Epidermal melanocyte (primary cell): Measurements from ENCODE around the gene CLDN4.

ENCODE experiments used
- DNase-seq: peaks from one replicate; pipeline ENCODE4 v3.0.0; 2011; ENCODE audit warnings: low spot score; ENCODE audit not compliant: insufficient read length

The CLDN4 gene

DNA sequence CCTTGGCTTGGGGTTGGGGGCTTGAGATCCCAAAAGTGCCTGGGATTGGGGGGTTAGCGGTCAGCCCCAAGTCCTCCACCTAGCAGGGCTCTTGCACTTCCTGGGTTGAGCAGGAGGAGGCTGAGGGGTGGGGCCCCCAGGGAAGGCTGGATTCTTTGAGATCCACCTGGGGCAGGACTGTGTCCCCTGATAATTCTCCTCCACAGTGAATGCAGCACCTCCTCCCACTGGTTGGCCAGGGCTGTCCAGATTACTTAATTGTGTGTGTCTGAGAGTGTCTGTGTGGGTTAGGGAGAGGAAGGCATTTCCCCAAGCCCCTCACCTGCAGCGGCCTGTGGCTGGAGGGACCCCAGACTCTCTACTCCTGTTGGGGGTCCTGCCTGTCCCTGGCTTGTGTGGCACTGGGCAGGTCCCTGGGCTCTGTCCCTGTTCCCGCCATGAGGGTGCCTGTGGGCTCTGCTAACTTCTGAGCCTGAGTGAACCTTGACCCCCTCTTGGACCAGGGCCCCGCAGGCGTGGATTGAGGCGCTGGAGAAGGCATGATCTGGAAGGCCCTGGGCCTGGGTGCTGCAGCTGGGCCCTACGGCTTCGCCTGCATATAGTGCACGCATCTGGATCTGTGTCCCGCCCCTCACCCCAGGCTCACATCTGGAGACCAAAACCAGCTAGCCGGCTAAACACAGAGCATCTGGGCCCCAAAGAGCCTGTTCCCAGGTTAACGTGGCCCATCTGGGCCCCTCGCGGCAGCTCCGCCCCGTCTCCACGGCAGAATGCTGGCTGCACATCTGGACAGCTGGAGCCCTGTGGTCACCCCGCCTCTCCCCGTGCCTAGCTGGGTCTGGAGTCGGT lies 40.6 kb downstream of the CLDN4 start:
- DNase-seq, result peak; percentile 17

DNA sequence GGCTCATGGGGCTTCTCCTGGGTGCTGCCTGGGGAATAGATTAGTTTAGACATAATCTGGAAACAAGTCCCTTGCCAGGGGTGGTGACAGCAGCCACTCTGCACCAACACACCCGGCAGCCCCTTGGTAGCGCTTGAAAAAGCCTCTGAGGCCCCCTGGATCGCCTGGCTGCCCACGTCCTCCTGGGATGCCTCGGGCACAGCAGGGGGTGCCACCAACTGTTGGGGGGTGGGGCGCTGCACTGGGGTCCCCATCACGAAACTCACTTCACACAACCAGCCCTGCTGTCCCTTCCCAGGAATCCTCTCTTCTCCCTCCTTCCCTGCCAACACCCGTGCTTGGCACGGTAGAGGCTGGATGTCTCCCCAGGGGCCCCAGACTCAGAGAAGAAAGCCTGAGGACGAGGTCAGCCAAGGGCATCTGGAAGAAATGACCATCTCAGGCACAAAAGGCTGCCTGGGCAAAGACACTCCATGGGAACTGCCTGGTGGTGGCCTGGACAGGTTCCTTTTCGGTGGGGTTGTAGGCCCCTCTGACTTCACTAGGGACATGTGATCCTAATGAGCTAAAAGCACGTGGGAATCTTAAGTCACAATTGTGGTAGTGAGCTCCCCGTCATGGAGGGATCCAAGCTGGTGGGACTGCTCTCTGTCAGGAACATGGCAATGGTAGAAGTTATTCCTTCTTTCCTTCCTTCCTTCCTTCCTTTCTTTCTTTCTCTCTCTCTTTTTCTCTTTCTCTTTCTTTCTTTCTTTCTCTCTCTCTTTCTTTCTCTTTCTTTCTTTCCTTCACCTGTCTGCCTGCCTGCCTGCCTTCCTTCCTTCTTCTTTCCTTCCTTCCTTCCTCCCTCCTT lies 41.5 kb downstream of the CLDN4 start:
- DNase-seq, result peak; percentile 12

DNA sequence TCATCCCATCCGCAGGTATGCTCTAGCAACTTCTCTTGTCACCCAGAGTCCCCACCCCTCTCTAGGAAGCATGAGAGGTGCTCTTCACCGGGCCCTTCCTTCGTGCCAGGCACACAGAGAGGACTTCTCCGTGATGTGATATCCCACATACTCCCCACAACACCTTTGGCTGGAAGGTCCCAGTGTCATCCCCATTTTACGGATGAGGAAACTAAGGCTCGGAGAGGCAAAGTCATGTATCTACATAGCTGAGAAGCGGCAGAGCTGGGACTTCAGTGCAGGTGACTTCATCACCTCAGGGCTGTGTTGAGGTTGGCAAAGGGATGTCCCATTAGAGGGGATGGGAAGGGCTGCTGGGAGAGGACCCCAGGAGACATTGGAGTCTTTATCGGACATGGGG lies 45.6 kb downstream of the CLDN4 start:
- no peak for DNase-seq

DNA sequence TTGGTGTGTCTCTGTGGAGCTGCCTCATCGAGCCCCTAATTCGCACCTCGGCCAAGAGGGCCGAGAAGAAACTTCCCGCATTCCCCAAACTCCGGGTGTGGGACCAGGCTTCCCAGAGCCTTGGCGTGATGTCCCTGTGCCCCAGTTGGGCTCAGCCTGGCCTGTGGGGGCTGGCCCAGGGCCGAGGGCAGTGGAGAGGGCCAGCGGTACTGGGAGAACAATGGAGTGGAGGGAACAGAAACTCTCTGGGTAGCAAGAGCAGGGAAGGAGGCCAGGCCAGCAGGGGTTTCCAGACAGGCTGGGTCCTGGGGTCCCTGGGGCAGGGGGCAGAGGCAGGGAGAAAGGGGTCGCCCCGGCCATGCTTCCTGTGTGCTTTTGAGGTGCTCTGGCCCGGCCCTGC lies 46.2 kb downstream of the CLDN4 start:
- DNase-seq, result no peak

DNA sequence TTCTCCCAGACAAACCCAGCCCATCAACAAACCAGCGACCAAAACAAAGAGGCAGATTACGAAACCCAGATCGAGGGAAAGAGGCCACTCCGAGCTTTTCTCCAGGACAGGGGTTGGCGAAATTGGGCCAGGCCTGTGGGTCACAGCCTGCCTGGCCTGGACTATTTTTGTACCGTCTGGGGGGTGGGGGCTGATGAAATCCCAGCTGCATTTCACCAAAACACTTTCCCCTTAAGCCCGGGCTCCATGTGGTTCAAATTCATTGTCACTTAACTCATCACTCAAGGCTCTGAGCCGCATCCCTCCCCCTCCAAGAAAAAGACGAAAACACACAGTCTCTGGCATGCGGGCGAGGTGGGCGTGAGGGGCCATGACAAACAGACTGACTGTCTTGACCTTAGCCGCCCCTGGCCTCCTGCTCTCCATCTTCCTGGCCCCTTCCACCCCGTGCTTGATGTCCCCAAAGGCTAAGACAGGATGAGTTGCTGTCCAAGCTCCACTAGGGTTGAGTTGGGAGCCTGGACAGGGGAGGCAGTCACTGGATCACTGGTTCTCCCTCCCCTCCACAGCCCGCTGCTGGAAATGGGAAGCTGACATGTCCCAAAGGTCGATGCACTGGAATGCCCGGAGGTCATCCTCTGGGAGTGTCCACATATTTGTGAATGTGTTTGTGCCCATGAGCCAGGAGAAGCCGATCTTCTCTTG lies 49.3 kb downstream of the CLDN4 start:
- DNase-seq, result no peak

DNA sequence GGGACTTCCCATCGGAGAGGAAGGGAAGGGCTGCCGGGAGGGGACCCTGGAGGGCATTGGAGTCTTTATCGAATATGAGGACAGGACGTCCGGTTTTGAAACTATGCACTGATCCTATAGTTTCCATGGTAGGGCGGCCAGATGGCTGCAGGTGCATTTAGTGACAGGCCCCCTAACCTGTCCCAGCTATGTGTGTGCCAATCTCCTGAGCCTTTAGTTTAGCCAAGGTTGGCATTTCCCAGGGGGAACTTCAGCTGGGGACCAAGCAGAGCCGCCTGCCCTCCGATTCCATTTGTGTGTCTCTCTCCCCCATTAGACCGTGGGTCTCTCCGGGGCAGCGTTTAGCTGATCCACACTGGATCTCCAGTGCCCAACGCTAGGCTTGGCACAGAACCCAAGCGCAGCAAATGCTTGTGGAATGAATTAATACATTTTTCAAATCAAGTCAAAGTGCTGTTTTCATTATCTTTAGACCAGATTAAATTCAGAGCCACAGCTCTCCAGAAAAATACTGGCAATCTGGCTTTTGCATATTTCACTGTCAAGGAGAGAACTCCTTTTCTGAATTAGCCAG lies 50.0 kb downstream of the CLDN4 start:
- no peak for DNase-seq

DNA sequence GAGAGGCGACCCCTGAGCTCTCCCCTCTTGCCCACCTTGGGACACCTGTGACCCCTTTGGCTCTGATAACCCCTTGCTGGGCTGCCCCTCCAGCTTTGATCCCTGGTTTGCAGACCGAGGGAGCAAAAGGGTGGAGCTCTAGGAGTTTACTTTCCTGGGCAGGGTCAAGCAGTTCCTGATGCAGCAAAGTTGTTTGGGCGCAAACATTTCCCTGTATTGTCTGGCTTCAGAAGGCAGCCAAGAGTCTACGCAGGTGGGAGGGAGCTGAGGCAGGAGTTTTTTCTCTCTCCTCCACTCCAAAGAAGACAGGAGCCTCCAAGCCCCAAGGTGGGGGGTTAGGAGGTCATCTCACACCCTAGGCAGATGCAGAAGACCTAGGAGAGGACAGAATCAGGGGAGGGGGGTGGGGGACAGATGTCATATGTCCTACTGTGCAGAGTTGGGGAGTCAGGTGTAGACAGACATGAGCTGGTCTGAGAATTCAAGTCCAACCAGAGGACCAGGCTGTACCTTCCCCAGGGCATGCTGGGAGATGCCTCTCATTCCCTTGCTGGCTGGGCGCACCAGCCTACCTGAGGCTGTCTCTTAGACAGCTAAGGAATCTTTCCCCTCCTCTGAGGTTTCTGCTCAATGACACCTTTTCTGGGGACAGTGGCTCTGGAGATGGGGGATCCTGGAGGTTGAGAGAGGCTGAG lies 50.7 kb downstream of the CLDN4 start:
- no peak for DNase-seq

DNA sequence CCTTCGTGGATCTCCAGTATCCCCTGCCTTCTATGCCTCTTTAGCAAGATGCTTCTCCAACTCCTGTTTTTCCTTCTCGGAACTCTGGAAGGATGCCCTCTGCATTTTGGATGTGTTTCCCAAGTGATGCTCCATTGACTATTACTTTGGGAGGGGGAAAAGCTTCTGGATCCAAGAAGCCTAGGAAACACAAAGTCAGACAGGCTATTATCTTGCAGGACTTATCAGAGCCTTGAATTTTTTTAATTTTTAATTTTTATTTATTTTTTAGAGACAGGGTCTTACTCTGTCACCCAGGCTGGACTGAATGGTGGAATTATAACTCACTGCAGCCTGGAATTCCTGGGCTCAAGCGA lies 51.2 kb downstream of the CLDN4 start:
- DNase-seq, result no peak
